GM21360 (cell line): ENCODE measurements around the gene SCN1B.
"Not testable (repeated sequence)": the region's sequence is repeated elsewhere in the genome, so short reads cannot be mapped to it uniquely, and the experiment has no call there.

Source experiments
- ATAC-seq: cut with Tn5 transposase; IDR thresholded peaks from one replicate; pipeline ENCODE4 v1.9.1; 2021; ENCODE audit warnings: mild to moderate bottlenecking, moderate library complexity; ENCODE audit not compliant: unreplicated experiment

SCN1B gene

GRCh38 chr19:35034588-35035382 is 4.5 kb downstream of the SCN1B start:
- ATAC-seq: no peak

- ATAC-seq: no peak
Observed at GRCh38 chr19:35037716-35038622, 7.7 kb downstream of the SCN1B start.

- ATAC-seq: no peak
Observed at GRCh38 chr19:35038623-35039512, 8.6 kb downstream of the SCN1B start.

GRCh38 chr19:35039881-35040825 is 9.9 kb downstream of the SCN1B start:
- ATAC-seq: no peak

- no peak for ATAC-seq
Observed at GRCh38 chr19:35040826-35041547, 10.7 kb downstream of the SCN1B start.

GRCh38 chr19:35041548-35042055 is 11.3 kb downstream of the SCN1B start, which contains the start of gene HPN:
TSS of gene HPN (plus strand) at chr19:35041721. CDS start at chr19:35042507, 786 bp downstream.
- no peak for ATAC-seq

- no peak for ATAC-seq
Observed at GRCh38 chr19:35042056-35042730, 11.9 kb downstream of the SCN1B start.

- no peak for ATAC-seq
Observed at GRCh38 chr19:35042954-35043604, 12.8 kb downstream of the SCN1B start.

- ATAC-seq: no peak
Observed at GRCh38 chr19:35043906-35044305, 13.6 kb downstream of the SCN1B start.

- ATAC-seq: no peak
Observed at GRCh38 chr19:35044317-35045117, 14.2 kb downstream of the SCN1B start.

- no peak for ATAC-seq
Observed at GRCh38 chr19:35045667-35046300, 15.5 kb downstream of the SCN1B start.

GRCh38 chr19:35046461-35046860 is 16.2 kb downstream of the SCN1B start:
- ATAC-seq: no peak

GRCh38 chr19:35048911-35049411 is 18.7 kb downstream of the SCN1B start:
- ATAC-seq: no peak

- no peak for ATAC-seq
Observed at GRCh38 chr19:35049456-35049855, 19.2 kb downstream of the SCN1B start.

GRCh38 chr19:35050662-35051061 is 20.4 kb downstream of the SCN1B start:
- not testable (repeated sequence) for ATAC-seq

- ATAC-seq: not testable (repeated sequence)
Observed at GRCh38 chr19:35051268-35051667, 21.0 kb downstream of the SCN1B start.
